Neural crest cell (in vitro differentiated cells): ENCODE measurements around the gene MED17. TPM values are rescaled to one million over a fixed set of nuclear protein-coding genes. Genes with fewer than 3 reads are reported as not detected.

ENCODE experiments used
- DNase-seq: peaks from one replicate; pipeline ENCODE4 v3.0.0; 2021; ENCODE audit warnings: low read depth, mixed read lengths, low spot score
- H3K27ac Mint-ChIP-seq: one replicate; pipeline ENCODE4 v1.8.0; 2021; ENCODE audit warnings: mild to moderate bottlenecking, mixed read lengths; ENCODE audit not compliant: unreplicated experiment
- H3K27me3 Mint-ChIP-seq: 2 replicates; pipeline ENCODE4 v1.8.0; 2021; ENCODE audit warnings: low read depth, mild to moderate bottlenecking, mixed read lengths
- H3K36me3 Mint-ChIP-seq: 2 replicates; pipeline ENCODE4 v1.8.0; 2021; ENCODE audit warnings: low read depth, mild to moderate bottlenecking, mixed read lengths
- H3K4me1 Mint-ChIP-seq: 2 replicates; pipeline ENCODE4 v1.8.0; 2021; ENCODE audit warnings: mixed read lengths
- H3K4me3 Mint-ChIP-seq: one replicate; pipeline ENCODE4 v1.8.0; 2021; ENCODE audit warnings: mild to moderate bottlenecking, mixed read lengths
- H3K9me3 Mint-ChIP-seq: 2 replicates; pipeline ENCODE4 v1.8.0; 2021; ENCODE audit warnings: mixed read lengths
- total RNA-seq: library from RNA; stranded (reverse); gene quantifications from 2 replicates; pipeline ENCODE4 v1.2.1, GENCODE V29; 2021
- TF ChIP-seq, protein P1 (sequence below): fragments of 200-600 bp; sonication (generic); conservative IDR thresholded peaks from 2 replicates; pipeline ENCODE4 v1.5.0; 2021; ENCODE audit warnings: antibody characterized with exemption, mild to moderate bottlenecking

MED17 gene
- total RNA-seq, 1 donor from 2014 or later, result 62.3 TPM

DNA sequence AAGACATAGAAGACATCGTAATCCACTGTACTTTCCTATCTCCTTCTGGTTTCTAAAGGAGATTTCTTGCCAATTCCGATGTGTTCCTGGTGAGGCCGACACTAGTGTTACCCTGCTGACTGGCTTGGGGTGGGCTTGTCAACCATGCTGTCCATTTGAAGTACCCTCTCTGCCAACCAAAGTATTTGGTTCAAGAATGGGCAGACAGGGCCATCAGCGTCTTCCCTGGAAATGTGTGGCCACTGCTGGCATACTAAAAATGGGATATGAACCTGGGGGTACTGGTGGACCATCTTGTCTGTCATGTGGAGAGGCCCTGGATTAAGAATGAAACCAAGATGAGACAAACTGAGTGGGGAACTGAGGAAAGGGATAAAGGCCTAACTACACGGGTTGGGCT lies 68.2 kb downstream of the MED17 start:
- H3K9me3 Mint-ChIP-seq, result peaks cover 2% of the 10 kb centered on the region
- H3K4me1 Mint-ChIP-seq, result peaks cover 6% of the 10 kb centered on the region
- H3K27me3 Mint-ChIP-seq, result no peaks in the 10 kb centered on the region
- H3K4me3 Mint-ChIP-seq, result no peak overlapping the region
- no peak overlapping the region for H3K27ac Mint-ChIP-seq
- no peak for DNase-seq
- no peaks in the 10 kb centered on the region for H3K36me3 Mint-ChIP-seq
- TF ChIP-seq, protein P1, sequence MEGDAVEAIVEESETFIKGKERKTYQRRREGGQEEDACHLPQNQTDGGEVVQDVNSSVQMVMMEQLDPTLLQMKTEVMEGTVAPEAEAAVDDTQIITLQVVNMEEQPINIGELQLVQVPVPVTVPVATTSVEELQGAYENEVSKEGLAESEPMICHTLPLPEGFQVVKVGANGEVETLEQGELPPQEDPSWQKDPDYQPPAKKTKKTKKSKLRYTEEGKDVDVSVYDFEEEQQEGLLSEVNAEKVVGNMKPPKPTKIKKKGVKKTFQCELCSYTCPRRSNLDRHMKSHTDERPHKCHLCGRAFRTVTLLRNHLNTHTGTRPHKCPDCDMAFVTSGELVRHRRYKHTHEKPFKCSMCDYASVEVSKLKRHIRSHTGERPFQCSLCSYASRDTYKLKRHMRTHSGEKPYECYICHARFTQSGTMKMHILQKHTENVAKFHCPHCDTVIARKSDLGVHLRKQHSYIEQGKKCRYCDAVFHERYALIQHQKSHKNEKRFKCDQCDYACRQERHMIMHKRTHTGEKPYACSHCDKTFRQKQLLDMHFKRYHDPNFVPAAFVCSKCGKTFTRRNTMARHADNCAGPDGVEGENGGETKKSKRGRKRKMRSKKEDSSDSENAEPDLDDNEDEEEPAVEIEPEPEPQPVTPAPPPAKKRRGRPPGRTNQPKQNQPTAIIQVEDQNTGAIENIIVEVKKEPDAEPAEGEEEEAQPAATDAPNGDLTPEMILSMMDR, result no peak

DNA sequence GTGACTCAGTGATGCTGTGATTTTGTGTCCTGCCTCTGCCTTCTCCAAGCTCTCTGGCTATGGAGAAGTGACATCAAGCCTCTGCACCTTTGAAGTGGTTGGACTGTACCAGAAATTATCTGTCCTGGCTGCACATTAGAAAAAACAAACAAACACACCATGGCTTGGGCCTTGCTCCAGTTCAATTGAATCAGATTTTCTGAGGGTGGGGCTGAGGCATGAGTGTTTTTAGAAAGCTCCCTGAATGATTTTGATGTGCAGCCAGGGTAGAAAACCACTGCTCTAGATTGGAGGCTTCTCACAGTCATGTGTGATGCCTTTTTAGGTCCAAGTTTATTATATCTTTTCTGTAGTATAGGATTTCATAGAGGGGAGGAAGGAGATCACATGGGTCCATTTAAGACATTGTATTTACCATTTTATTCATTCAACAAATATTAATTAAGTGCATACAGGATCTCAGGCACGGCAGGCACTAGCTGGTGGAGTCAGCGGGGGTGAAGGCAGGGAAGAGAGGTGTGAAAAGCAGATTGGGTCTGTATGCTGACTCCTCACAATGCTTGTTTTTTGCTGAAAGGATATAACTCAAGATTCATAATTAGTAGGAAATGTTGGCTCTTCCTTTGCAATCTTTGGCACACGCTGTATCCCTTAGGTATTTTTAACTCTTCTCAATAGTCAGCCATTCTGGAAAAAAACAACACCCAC lies 73.5 kb downstream of the MED17 start:
- Mint-ChIP-seq H3K9me3 (peaks cover 2% of the 10 kb centered on the region), H3K4me1 (peaks cover 6% of the 10 kb centered on the region), H3K36me3 (no peaks in the 10 kb centered on the region), H3K27ac (no peak overlapping the region), H3K4me3 (no peak overlapping the region), H3K27me3 (no peaks in the 10 kb centered on the region)
- no peak for DNase-seq
- TF ChIP-seq, protein P1, result no peak

DNA sequence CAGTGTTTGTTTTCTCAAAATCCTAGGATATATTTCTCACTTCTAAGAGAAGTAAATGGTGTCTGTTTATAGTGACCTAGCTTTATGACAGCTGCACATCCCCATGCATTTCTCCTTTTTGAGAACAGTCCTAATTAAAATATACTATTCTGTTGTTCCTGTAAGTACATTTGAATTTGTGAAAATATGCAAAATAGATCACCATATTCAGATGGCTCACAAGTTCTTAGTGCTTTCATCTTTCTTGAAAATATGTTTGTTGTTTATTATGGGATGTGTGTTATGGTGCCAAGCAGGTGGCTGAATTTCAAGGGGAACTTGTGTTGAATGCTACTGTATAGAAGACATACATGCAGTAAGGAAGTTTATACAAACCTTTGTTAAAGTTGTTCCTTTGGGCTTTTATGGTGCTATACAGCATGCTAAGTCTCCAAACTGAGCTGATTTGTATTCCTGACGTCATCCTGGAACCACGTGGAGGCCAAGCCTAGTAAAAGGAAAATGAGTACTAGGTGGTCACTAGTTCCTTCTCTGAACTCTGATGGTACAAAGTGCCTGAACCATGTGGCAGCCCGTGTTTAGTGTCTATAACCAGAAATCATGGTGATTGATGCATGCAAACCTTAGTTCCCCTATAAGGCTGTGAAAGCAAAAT lies 74.2 kb downstream of the MED17 start:
- Mint-ChIP-seq H3K27me3 (no peaks in the 10 kb centered on the region), H3K4me1 (peaks cover 6% of the 10 kb centered on the region), H3K36me3 (no peaks in the 10 kb centered on the region), H3K27ac (no peak overlapping the region), H3K4me3 (no peak overlapping the region), H3K9me3 (peaks cover 2% of the 10 kb centered on the region)
- no peak for DNase-seq
- TF ChIP-seq, protein P1, result no peak

DNA sequence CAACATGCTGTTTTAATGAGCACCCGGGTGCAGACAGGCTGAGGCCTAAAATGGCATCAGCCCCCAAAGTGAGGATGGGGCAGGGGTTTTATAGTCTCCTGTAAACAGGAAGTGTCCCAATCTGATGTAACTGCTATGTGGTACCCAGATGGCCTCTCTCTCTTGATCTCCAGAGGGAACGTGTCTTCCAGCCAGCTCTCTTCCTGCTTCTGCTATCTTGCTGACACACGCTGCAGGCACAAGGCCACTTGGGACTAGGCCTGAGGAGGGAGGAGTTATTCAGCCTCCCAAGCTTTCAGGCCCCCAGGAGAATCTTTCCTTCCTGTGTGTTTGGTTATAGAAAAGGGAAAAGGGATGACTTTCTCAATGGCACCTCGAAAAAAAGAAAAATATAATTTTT lies 77.7 kb downstream of the MED17 start:
- DNase-seq, result no peak

More for the DNA sequence above, 77.7 kb downstream of the MED17 start:
- Mint-ChIP-seq H3K27ac (no peak overlapping the region), H3K9me3 (no peaks in the 10 kb centered on the region), H3K4me1 (no peaks in the 10 kb centered on the region), H3K36me3 (no peaks in the 10 kb centered on the region), H3K4me3 (no peak overlapping the region), H3K27me3 (no peaks in the 10 kb centered on the region)
- TF ChIP-seq, protein P1, result no peak

Other genes with a start within 250 kb of the MED17 start
- 23.1 and 25.1 TPM in 2 replicates for gene SMCO4, start 240.9 kb upstream of the MED17 start, total RNA-seq
- 24.5 and 24.7 TPM in 2 replicates for gene CEP295, start 122.6 kb upstream of the MED17 start, total RNA-seq
- gene TAF1D, start 42.8 kb upstream of the MED17 start, total RNA-seq, result 151 and 154 TPM in 2 replicates
- 25.7 and 27.5 TPM in 2 replicates for gene C11orf54, start 42.6 kb upstream of the MED17 start, total RNA-seq
- gene VSTM5, start 66.3 kb downstream of the MED17 start, total RNA-seq, result not detected in 2 replicates
- not detected in 2 replicates for gene HEPHL1, start 237.1 kb downstream of the MED17 start, total RNA-seq